H1 (cell line): ENCODE measurements around the gene OTP. TPM values are rescaled to one million over a fixed set of nuclear protein-coding genes. Genes with fewer than 3 reads are reported as not detected.

Source experiments
- CTCF ChIA-PET: fragments of 300-600 bp; sonication (Branson Sonifier 250); formaldehyde crosslinking; loops from one replicate; lab custom pipeline; 2021; ENCODE audit not compliant: partially characterized antibody; lab: Charles Lee
- POLR2A ChIA-PET: fragments of 300-600 bp; sonication (Branson Sonifier 250); formaldehyde crosslinking; loops from one replicate; lab custom pipeline; 2021; ENCODE audit warnings: inconsistent platforms; ENCODE audit not compliant: partially characterized antibody; lab: Charles Lee
- DNase-seq, 2 experiments: peaks; one replicate each; pipeline versions ENCODE4 v3.0.0 to v3.0.0-alpha.2; 2010 to 2022; ENCODE audit warnings: low spot score in 2 of 2, low read depth in 1 of 2, mixed read lengths in 1 of 2
- FAIRE-seq: peaks from 2 replicates; lab custom pipeline; 2011; peaks lifted over from hg19 to GRCh38; lab: Jason Lieb, UNC
- H2AFZ ChIP-seq: 2 replicates; pipeline ENCODE4 v1.8.1; 2012; ENCODE audit warnings: low read length, inconsistent platforms
- H2AK5ac ChIP-seq: 2 replicates; pipeline ENCODE4 v1.6.1; 2013; ENCODE audit warnings: low read depth, low read length
- H2BK120ac ChIP-seq: replicated peaks from 2 replicates; pipeline ENCODE3; 2013; ENCODE audit warnings: low read depth, low read length, inconsistent platforms
- H2BK12ac ChIP-seq: 2 replicates; pipeline ENCODE4 v1.6.1; 2013; ENCODE audit warnings: low read depth, low read length
- H2BK15ac ChIP-seq: 2 replicates; pipeline ENCODE4 v1.6.1; 2013; ENCODE audit warnings: low read length
- H2BK20ac ChIP-seq: 2 replicates; pipeline ENCODE4 v1.6.1; 2013; ENCODE audit warnings: low read length
- H2BK5ac ChIP-seq: 2 replicates; pipeline ENCODE4 v1.6.1; 2013; ENCODE audit warnings: low read depth, low read length
- H3K14ac ChIP-seq: 2 replicates; pipeline ENCODE4 v1.6.1; 2013; ENCODE audit warnings: inconsistent platforms; ENCODE audit not compliant: insufficient read length
- H3K18ac ChIP-seq: 2 replicates; pipeline ENCODE4 v1.6.1; 2013; ENCODE audit warnings: low read length; ENCODE audit errors: extremely low read depth
- H3K23ac ChIP-seq: 2 replicates; pipeline ENCODE4 v1.6.1; 2013; ENCODE audit warnings: inconsistent platforms; ENCODE audit not compliant: insufficient read length
- H3K23me2 ChIP-seq: 2 replicates; pipeline ENCODE4 v1.6.1; 2013; ENCODE audit warnings: low read depth, low read length
- H3K27ac ChIP-seq: 2 replicates; pipeline ENCODE4 v1.6.1; 2011; ENCODE audit warnings: low read depth, low read length, inconsistent platforms
- H3K27me3 ChIP-seq, 4 experiments: replicated peaks in 1 of 4; 1 replicate in 1 of 4; 2 replicates in 3 of 4; pipeline versions ENCODE4 v1.6.1 to v1.8.1; 2011 to 2013; ENCODE audit warnings: low read length in 3 of 4, mild to moderate bottlenecking in 3 of 4, inconsistent platforms in 2 of 4, mixed read lengths in 2 of 4, moderate library complexity in 1 of 4; ENCODE audit not compliant: control insufficient read depth in 3 of 4, insufficient read depth in 3 of 4; ENCODE audit errors: extremely low read depth in 1 of 4
- H3K36me3 ChIP-seq, 4 experiments: 2 replicates each; pipeline versions ENCODE4 v1.6.1 to v1.8.1; 2011 to 2013; ENCODE audit warnings: mild to moderate bottlenecking in 4 of 4, low read length in 3 of 4, moderate library complexity in 2 of 4, control low read depth in 1 of 4, inconsistent platforms in 1 of 4; ENCODE audit not compliant: insufficient read depth in 4 of 4, control insufficient read depth in 2 of 4
- H3K4ac ChIP-seq: replicated peaks from 2 replicates; pipeline ENCODE3; 2013; ENCODE audit warnings: low read length, low read depth, mixed read lengths, inconsistent platforms; ENCODE audit not compliant: insufficient read length
- H3K4me1 ChIP-seq, 4 experiments: replicated peaks in 1 of 4; 1 replicate in 1 of 4; 2 replicates in 3 of 4; pipeline versions ENCODE4 v1.6.1 to v1.8.1; 2011 to 2013; ENCODE audit warnings: low read length in 3 of 4, inconsistent platforms in 2 of 4, mixed read lengths in 1 of 4; ENCODE audit not compliant: insufficient read depth in 4 of 4, control insufficient read depth in 3 of 4
- H3K4me2 ChIP-seq, 2 experiments: 2 replicates each; pipeline versions ENCODE4 v1.6.1 to v1.8.1; 2011 to 2013; ENCODE audit warnings: low read depth in 2 of 2, low read length in 2 of 2, control low read depth in 1 of 2, inconsistent platforms in 1 of 2, mild to moderate bottlenecking in 1 of 2; ENCODE audit not compliant: insufficient read depth in 1 of 2
- H3K4me3 ChIP-seq, 4 experiments: fragments of 200-600, 300-600 bp in 1 of 4; sonication (generic), shearing (Covaris generic), sonication (Bioruptor Twin) in 1 of 4; 2 replicates each; pipeline versions ENCODE4 v1.5.1 to v1.8.1; 2011 to 2016; ENCODE audit warnings: low read length in 4 of 4, low read depth in 3 of 4, control low read depth in 2 of 4, inconsistent platforms in 2 of 4, mild to moderate bottlenecking in 2 of 4, mixed read lengths in 1 of 4, moderate library complexity in 1 of 4; ENCODE audit not compliant: insufficient read depth in 2 of 4; ENCODE audit errors: extremely low read depth in 1 of 4
- H3K56ac ChIP-seq: replicated peaks from 2 replicates; pipeline ENCODE3; 2013; ENCODE audit warnings: low read depth, mild to moderate bottlenecking, mixed read lengths, low read length, inconsistent platforms; ENCODE audit not compliant: insufficient read length
- H3K79me1 ChIP-seq: 2 replicates; pipeline ENCODE4 v1.6.1; 2013; ENCODE audit warnings: low read depth, low read length, control low read depth
- H3K79me2 ChIP-seq, 2 experiments: 2 replicates each; pipeline versions ENCODE4 v1.6.1 to v1.8.1; 2012 to 2013; ENCODE audit warnings: low read length in 2 of 2, mild to moderate bottlenecking in 2 of 2, inconsistent platforms in 1 of 2; ENCODE audit not compliant: insufficient read depth in 2 of 2, control insufficient read depth in 1 of 2
- H3K9ac ChIP-seq, 4 experiments: replicated peaks in 1 of 4; 1 replicate in 1 of 4; 2 replicates in 3 of 4; pipeline versions ENCODE4 v1.6.1 to v1.8.1; 2011 to 2013; ENCODE audit warnings: low read depth in 3 of 4, low read length in 3 of 4, control low read depth in 2 of 4, mild to moderate bottlenecking in 2 of 4, moderate library complexity in 2 of 4, inconsistent platforms in 1 of 4; ENCODE audit errors: extremely low read depth in 1 of 4
- H3K9me3 ChIP-seq, 2 experiments: 2 replicates each; pipeline versions ENCODE4 v1.6.1 to v1.8.1; 2012 to 2013; ENCODE audit warnings: mild to moderate bottlenecking in 2 of 2, moderate library complexity in 2 of 2, control low read depth in 1 of 2, inconsistent platforms in 1 of 2, low read depth in 1 of 2, low read length in 1 of 2, mixed read lengths in 1 of 2; ENCODE audit not compliant: insufficient read depth in 2 of 2
- H4K20me1 ChIP-seq, 2 experiments: replicated peaks in 1 of 2; 2 replicates each; pipeline versions ENCODE3 to v1.8.1; 2011 to 2013; ENCODE audit warnings: inconsistent platforms in 2 of 2, low read length in 2 of 2, mild to moderate bottlenecking in 1 of 2; ENCODE audit not compliant: insufficient read depth in 2 of 2, control insufficient read depth in 1 of 2
- H4K5ac ChIP-seq: 2 replicates; pipeline ENCODE4 v1.6.1; 2013; ENCODE audit warnings: low read length, low read depth, mixed read lengths, inconsistent platforms; ENCODE audit not compliant: insufficient read length
- H4K8ac ChIP-seq: 2 replicates; pipeline ENCODE4 v1.8.0; 2013; ENCODE audit warnings: mild to moderate bottlenecking, moderate library complexity, low read length, inconsistent platforms; ENCODE audit not compliant: insufficient read depth; ENCODE audit errors: extremely low read depth
- H4K91ac ChIP-seq: replicated peaks from 2 replicates; pipeline ENCODE3; 2013; ENCODE audit warnings: low read length, mixed read lengths, inconsistent platforms; ENCODE audit not compliant: insufficient read length
- WGBS, 2 experiments: shearing (Covaris generic) in 1 of 2; methylation state at CpG; one replicate each; pipeline versions ENCODE4 v1.1.6 to v1.1.7; 2013 to 2015; ENCODE audit warnings: low lambda C conversion rate in 2 of 2, mixed read lengths in 2 of 2, inconsistent platforms in 1 of 2, low coverage in 1 of 2, missing lambda C conversion rate in 1 of 2; ENCODE audit not compliant: insufficient replicate concordance in 2 of 2, insufficient coverage in 1 of 2, insufficient read length in 1 of 2; ENCODE audit errors: extremely low coverage in 1 of 2, missing lambda C conversion rate in 1 of 2; 5-methylcytosine and 5-hydroxymethylcytosine counted together
- polyA plus RNA-seq, 7 experiments: library from polyadenylated mRNA; depleted of rRNA in 3 of 7; stranded (reverse) in 5 of 7; unstranded in 2 of 7; fragments of >200 nt in 5 of 7; fragments of 200-250 nt in 2 of 7; gene quantifications; 1 replicate in 5 of 7; 2 replicates in 1 of 7; 4 replicates in 1 of 7; pipeline versions ENCODE4 v1.2.1 to v1.2.3, GENCODE V29; 2011 to 2013; ENCODE audit warnings: missing spikeins in 2 of 7, mixed read lengths in 2 of 7
- total RNA-seq: library from RNA; stranded (reverse); fragmentation: NEBNext Ultra II Directional; extraction: Animal tissue kit (Norgen Biotek cat#: 25700); gene quantifications from 2 replicates; pipeline ENCODE4 v1.2.1, GENCODE V29; 2021

OTP gene
- total and polyA plus RNA-seq, 2 of the 8 experiments (the other 6 are each of a cell fraction or from before 2014, with no cell fraction given) = not detected

DNA sequence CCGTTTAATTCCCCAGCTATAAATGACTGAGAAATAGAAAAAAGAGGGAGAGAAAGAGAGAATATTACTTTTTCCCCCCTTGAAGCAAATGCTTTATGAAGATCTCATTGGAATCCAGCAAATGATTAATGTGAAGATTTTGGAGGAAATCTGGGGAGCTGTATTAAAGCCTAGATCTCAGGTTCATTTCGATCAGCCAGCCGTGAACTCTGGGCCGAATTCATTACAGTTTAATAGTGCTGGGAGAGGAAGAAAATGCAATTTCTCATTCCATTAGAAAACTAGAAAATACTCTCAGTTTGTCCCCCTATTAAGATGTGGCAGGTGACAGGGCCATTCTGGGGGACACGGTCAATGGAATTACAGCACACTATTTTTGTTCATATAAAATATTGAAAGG lies 4.8 kb downstream of the OTP start:
- no peak overlapping the region for H3K4ac ChIP-seq
- no peaks in the 10 kb centered on the region; a peak in 1 of 8 replicates for H3K36me3 ChIP-seq
- no peak overlapping the region for H2BK12ac ChIP-seq
- H3K18ac ChIP-seq = no peak overlapping the region
- H2BK20ac ChIP-seq = no peak overlapping the region
- H3K4me2 ChIP-seq = no peak overlapping the region
- CTCF ChIA-PET = interaction anchor here (0.7 to 1.4 kb wide), 5 partner anchors 9 to 218 kb away, joined by 3 to 7 read pairs (median 3); no protein-coding TSS in a partner anchor
- H3K4me3 ChIP-seq = no peak overlapping the region
- H3K9me3 ChIP-seq = no peaks in the 10 kb centered on the region
- H3K56ac ChIP-seq = no peak overlapping the region
- no peak overlapping the region for H4K8ac ChIP-seq
- H2AFZ ChIP-seq = no peak overlapping the region
- POLR2A ChIA-PET = no interaction called here
- H4K5ac ChIP-seq = no peak overlapping the region
- no peak overlapping the region for H2BK5ac ChIP-seq
- no peak overlapping the region for H3K27ac ChIP-seq
- no peaks in the 10 kb centered on the region for H3K79me1 ChIP-seq
- peaks cover 17 to 42% of the 10 kb centered on the region in 2 experiments for H4K20me1 ChIP-seq
- 44% methylated on average over 5 of the region's 5 CpGs; no CpG with 5 or more reads in 1 of the 2 experiments for WGBS, 2 experiments
- DNase-seq (no peak), FAIRE-seq (no peak)
- no peaks in the 10 kb centered on the region for H3K79me2 ChIP-seq
- no peak overlapping the region for H2BK120ac ChIP-seq
- H2BK15ac ChIP-seq = no peak overlapping the region
- no peak overlapping the region for H3K14ac ChIP-seq
- H3K23ac ChIP-seq = no peak overlapping the region
- H3K9ac ChIP-seq = no peak overlapping the region
- H4K91ac ChIP-seq = no peak overlapping the region
- H2AK5ac ChIP-seq = no peak overlapping the region
- H3K23me2 ChIP-seq = peaks cover 11% of the 10 kb centered on the region; the same call in 1 of the 2 replicates
- H3K4me1 ChIP-seq = peaks cover 9 to 19% (median 14%) of the 10 kb centered on the region in 4 experiments; a peak in 6 of 7 replicates
- H3K27me3 ChIP-seq = peaks cover 81 to 100% (median 92%) of the 10 kb centered on the region in 4 experiments
